ENCODE data around the gene MYO1H.
"Not testable (repeated sequence)": the region's sequence is repeated elsewhere in the genome, so short reads cannot be mapped to it uniquely, and the experiment has no call there.

MYO1H gene

GRCh38 chr12:109345428-109345827 is 2.3 kb upstream of the MYO1H start:
- DNase-seq = no peak

DNA sequence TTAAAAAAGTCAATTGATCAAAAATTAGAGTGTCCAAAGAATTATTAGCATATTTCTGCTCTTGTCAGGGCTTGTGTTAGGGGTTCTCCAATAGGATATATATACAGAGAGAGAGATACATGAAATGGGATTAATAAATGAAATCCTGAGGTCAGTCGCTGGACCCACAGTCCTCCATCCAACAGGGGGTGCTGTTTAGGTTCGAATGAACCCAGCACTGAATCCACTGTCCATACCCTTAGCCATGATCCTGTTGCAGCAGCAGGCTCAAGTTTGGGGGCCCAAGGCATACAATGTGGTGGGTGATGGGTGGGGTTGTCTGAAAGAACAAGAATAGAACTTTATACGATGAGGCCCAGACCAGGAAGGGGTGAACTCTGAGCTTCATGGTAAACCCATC is 780 bp upstream of the MYO1H start:
- no peak for DNase-seq

GRCh38 chr12:109352184-109352583 is 4.5 kb downstream of the MYO1H start:
- no peak for DNase-seq

DNA sequence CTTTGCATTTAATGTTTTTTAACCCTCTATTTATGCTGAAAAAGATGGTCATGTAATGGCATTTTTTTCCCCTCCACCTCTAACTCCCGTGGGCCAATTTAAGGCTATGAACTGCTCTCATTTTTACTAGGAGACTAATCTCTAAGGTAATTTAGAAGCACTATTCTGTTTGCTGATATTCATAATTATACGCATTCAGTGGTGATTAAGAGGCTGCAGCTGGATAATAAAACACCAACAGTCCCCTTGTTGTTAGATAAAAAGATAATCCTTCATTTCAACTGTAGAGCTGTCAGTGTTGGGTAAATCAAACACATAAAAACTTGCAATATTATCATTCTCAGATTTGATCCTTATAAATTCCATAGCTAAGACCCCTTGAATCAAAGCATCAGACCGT is 8.9 kb downstream of the MYO1H start:
- no peak for DNase-seq

DNA sequence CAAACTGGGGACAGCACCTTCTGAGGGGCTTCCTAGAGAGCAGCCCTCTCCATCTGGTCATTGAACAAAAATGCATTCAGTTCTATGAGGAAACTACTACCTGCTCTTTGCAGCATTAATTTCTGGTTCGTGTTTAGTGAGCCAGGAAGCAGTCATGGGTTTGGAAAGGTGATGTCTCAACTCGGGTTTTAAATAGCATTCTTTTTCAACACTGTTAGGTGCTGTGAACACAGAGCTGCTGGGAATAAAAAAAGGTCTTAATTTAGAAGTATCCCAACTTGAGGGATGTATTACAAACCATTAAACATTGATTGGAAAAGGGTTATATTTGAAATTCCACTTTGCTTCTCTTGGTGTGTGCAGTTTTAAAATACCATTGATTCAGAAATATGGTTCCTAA is 9.3 kb downstream of the MYO1H start:
- DNase-seq = no peak

- no peak for DNase-seq
These were observed 10.6 kb downstream of the MYO1H start for GRCh38 chr12:109358154-109358869.

DNA sequence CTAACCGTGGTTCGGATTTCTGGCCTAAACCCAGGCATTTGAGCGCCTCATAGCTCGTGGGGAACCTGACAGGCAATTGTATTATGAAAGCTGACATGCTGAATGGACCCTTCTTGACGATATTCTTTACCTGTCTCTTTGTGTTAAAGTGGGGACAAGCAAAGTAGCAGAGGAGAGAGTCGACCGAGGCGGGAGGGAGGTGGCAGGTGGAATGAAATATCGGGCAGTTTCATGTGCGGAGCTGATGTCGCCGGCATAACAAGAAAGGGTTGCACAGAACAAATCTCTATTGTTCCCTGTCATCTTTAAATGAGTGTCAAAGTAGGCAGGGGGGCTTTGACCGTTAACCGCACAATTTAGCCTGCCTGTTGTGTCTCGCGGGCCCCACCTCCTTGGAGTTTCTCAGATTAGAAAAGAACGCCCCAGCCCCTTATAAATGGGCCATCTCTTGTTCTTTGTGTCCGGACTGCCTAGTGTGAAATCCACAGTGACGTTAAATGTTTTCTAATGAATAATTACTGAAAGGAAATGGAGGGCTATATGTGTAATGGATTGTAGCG is 11.5 kb downstream of the MYO1H start:
- no peak for DNase-seq

DNA sequence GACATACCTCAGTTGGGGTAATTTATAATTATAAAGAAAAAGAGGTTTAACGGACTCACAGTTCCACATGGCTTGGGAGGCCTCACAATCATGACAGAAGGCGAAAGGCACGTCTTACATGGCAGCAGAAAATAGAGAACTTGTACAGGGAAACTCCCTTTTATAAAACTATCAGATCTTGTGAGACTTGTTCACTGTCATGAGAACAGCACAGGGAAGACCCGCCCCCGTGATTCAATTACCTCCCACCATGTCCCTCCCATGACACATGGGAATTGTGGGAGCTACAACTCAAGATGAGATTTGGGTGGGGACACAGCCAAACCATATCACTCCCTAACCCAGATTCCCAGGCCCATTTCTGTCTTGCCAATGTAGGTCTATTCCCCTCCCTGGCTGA is 22.1 kb downstream of the MYO1H start:
- no peak for DNase-seq

- DNase-seq = no peak
These were observed 29.5 kb downstream of the MYO1H start for GRCh38 chr12:109377139-109377685.

DNA sequence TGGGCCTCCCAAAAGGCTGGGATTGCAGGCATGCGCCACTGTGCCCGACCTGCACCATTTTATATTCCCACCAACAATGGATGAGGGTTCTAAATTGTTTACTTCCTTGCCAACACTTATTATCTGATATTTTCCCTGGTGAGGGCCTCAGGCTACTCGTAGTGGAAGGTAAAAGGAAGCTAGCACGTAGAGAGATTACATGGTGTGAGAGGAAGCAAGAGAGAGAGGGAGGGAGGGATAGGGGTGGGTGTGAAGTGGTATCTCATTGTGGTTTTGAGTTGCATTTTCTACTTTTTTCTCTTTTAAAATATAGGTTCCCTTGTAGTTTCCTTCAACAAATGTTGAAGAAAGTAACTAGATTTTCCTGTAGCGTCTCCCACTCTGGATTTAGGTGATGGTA is 30.9 kb downstream of the MYO1H start:
- DNase-seq = no peak

DNA sequence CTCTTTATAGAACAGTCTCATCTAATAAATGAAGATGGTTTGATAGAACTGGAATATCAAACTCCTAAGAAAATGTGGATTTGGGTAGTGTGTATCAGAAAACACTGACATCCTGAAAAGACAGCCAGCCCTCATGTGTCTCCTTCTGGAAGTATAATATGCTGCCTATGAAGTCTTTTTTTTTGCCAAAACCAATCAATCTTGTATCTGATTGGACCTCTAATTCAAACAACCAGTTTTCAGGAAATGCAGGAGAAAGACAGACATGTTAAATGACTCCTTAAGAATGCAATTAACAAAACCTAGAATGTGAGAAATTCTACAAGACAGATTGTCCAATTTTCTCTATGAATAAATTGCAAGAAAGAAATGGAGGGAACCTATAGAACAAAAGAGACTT is 34.3 kb downstream of the MYO1H start:
- DNase-seq = no peak

GRCh38 chr12:109383240-109383639 is 35.5 kb downstream of the MYO1H start:
- no peak for DNase-seq

GRCh38 chr12:109385339-109386058 is 37.8 kb downstream of the MYO1H start:
- DNase-seq = peak; percentile 14

DNA sequence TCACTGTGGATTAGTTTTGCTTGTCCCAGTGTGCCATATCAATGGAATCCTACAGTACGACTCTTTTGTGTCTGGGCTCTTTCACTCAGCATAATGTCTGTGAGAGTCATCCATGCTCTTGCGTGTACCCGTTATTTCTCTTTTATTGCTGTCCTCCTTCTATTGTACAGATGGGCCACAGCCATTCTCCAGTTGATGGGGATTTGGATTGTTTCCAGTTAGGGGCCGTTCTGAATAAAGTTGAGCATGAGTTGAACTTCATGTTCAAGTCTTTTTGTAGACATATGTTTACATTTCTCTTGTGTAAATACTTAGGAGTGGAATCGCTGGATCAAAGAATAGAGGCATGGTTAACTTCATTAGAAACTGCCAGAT is 38.3 kb downstream of the MYO1H start:
- DNase-seq = no peak

DNA sequence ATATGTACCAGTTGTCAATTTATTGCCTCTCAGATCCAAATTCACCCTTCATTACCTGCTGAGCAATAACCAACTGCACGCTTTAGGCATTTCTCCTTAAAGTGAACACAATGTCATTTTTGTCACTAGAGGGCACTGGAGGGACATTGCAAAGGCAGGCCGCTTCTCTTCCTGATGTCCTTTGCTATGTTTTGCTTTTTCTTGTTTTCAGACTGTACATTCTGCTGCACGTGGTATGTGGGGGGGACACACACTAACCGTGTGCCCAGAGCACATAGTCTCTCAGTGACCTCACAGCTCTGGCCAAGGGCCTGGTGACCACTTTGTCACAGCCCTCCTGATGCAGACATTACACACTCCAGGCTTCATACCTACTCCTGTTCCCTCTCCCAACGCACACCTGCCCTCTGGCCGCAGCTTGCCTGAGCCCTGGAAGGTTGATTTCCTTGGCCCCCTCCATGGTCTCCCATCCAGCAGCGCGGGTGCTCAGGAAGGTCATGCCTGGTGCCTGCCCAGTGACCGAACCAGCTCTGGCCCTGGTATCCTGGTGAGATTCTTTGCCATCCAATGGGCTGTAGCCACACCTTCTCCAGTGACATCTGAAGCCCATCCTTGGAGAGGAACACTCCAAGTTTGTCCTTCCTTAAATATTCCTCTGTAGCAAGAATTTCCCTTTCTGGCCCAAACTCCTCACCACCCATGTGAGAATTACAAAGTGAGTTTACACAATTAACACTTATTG is 39.9 kb downstream of the MYO1H start:
- no peak for DNase-seq

GRCh38 chr12:109388167-109388563 is 40.5 kb downstream of the MYO1H start:
- DNase-seq = no peak

- DNase-seq = no peak
These were observed 41.4 kb downstream of the MYO1H start for GRCh38 chr12:109389146-109389545.

- peak; percentile 59 for DNase-seq
These were observed 46.0 kb downstream of the MYO1H start for GRCh38 chr12:109393437-109394345.

GRCh38 chr12:109394891-109395290 is 47.2 kb downstream of the MYO1H start:
- DNase-seq = no peak

DNA sequence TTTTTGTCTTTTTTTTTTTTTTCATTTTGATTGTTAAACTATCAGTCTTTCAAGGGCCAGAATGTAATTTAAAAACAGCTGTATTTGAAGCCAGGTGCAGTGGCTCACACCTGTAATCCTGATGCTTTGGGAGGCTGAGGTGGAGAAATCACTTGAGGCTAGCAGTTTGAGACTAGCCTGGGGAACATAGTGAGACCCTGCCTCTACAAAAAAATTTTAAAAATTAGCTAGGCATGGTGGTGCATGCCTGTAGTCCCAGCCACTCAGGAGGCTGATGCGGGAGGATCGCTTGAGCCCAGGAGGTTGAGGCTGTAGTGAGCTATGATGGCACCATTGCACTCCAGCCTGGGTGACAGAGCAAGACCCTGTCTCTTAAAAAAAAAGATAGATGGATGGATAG is 57.1 kb downstream of the MYO1H start:
- DNase-seq = not testable (repeated sequence)

DNA sequence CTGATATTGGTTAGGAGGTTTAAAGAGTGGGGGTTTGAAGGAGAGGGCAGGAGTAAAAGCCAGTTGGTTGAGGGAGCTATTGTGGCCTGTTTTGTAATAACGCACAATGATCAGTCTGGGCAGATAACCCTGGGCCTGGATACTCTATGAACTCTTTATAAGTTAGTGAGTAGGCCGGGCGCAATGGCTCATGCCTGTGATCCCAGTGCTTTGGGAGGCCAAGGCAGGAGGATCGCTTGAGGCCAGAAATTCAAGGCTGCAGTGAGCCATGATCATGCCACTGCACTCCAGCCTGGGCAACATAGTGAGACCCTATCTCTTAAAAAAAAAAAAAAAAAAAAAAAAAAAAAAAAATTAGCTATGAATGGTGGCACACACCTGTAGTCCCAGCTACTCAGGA is 58.4 kb downstream of the MYO1H start:
- DNase-seq = not testable (repeated sequence)

- DNase-seq = no peak
These were observed 71.3 kb downstream of the MYO1H start for GRCh38 chr12:109418848-109419480.

Data from KG1 (cell line).